Stimulated activated CD4-positive, alpha-beta T cell treated with anti-CD3 and anti-CD28 coated beads, Interleukin-15, amount 100 ng/mL, for 1 hour (primary cell): Measurements from ENCODE around the gene SLC2A5.

Source experiments
- DNase-seq, 2 donors: peaks; one replicate each; pipeline ENCODE4 v3.0.0-alpha.2; 2020; ENCODE audit warnings: low read depth in 1 of 2, low spot score in 1 of 2

SLC2A5 gene

GRCh38 chr1:9093581-9093980, 24.1 kb upstream of the SLC2A5 start:
- no peak for DNase-seq

GRCh38 chr1:9093091-9093490, 23.7 kb upstream of the SLC2A5 start:
- DNase-seq = no peak

GRCh38 chr1:9088807-9089206, 19.4 kb upstream of the SLC2A5 start:
- no peak for DNase-seq

GRCh38 chr1:9087411-9088125, 18.1 kb upstream of the SLC2A5 start:
- DNase-seq = no peak

GRCh38 chr1:9086796-9087195, 17.4 kb upstream of the SLC2A5 start:
- no peak for DNase-seq

- DNase-seq = no peak
Observed at GRCh38 chr1:9086045-9086444, 16.6 kb upstream of the SLC2A5 start.

GRCh38 chr1:9085306-9085940, 16.0 kb upstream of the SLC2A5 start:
- no peak for DNase-seq

GRCh38 chr1:9084906-9085305, 15.5 kb upstream of the SLC2A5 start:
- DNase-seq = no peak

- no peak for DNase-seq
Observed at GRCh38 chr1:9081473-9081872, 12.0 kb upstream of the SLC2A5 start.

GRCh38 chr1:9080705-9081291, 11.4 kb upstream of the SLC2A5 start:
- no peak for DNase-seq

GRCh38 chr1:9079988-9080704, 10.7 kb upstream of the SLC2A5 start:
- DNase-seq = no peak

- no peak for DNase-seq
Observed at GRCh38 chr1:9078752-9079500, 9.5 kb upstream of the SLC2A5 start.

- no peak for DNase-seq
Observed at GRCh38 chr1:9078015-9078751, 8.7 kb upstream of the SLC2A5 start.

- DNase-seq = no peak
Observed at GRCh38 chr1:9075022-9075421, 5.6 kb upstream of the SLC2A5 start.

GRCh38 chr1:9073143-9073542, 3.7 kb upstream of the SLC2A5 start:
- DNase-seq = no peak

GRCh38 chr1:9071554-9072235, 2.3 kb upstream of the SLC2A5 start:
- DNase-seq = no peak

- DNase-seq = no peak
Observed at GRCh38 chr1:9070486-9070885, 1.1 kb upstream of the SLC2A5 start.

GRCh38 chr1:9068981-9069325, 482 bp downstream of the SLC2A5 start:
- no peak for DNase-seq

GRCh38 chr1:9066945-9067807, 2.3 kb downstream of the SLC2A5 start:
- DNase-seq = no peak
